22Rv1 (cell line): Measurements from ENCODE around the gene TGM5.

Source experiments
- CTCF ChIP-seq: fragments of 450-650 bp; IDR thresholded peaks from 2 replicates; pipeline ENCODE4 v1.5.1; 2017; ENCODE audit warnings: mild to moderate bottlenecking
- ZFX ChIP-seq: fragments of 450-650 bp; IDR thresholded peaks from 2 replicates; pipeline ENCODE4 v1.6.1; 2017; ENCODE audit warnings: antibody characterized with exemption, borderline replicate concordance

- no peak for TF ChIP-seq CTCF
- no peak for TF ChIP-seq ZFX
These were observed 56.5 kb downstream of the TGM5 start for GRCh38 chr15:43210172-43210745.
